ENCODE measurements around the gene CNKSR3.

CNKSR3 gene

DNA sequence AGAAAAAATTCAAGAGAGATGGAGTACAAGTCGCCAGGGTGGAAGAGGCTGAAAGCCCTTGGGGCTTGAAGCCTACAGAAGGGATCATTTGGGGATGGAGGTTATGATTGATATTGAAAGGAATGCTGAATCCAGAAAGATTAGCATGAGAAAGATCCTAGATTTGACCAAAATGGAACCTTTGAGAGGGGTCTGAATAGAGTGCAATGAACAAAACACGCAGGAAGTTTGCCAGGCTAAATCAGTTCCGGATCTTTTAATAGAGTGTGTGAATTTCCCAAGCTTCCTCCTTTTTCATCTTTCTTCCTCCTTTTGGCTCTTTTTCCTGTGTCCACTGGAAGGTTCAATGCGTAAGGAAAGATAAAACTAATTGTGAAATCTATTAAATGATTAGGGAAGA lies 169.1 kb downstream of the CNKSR3 start:
- TF ChIP-seq, protein P1, sequence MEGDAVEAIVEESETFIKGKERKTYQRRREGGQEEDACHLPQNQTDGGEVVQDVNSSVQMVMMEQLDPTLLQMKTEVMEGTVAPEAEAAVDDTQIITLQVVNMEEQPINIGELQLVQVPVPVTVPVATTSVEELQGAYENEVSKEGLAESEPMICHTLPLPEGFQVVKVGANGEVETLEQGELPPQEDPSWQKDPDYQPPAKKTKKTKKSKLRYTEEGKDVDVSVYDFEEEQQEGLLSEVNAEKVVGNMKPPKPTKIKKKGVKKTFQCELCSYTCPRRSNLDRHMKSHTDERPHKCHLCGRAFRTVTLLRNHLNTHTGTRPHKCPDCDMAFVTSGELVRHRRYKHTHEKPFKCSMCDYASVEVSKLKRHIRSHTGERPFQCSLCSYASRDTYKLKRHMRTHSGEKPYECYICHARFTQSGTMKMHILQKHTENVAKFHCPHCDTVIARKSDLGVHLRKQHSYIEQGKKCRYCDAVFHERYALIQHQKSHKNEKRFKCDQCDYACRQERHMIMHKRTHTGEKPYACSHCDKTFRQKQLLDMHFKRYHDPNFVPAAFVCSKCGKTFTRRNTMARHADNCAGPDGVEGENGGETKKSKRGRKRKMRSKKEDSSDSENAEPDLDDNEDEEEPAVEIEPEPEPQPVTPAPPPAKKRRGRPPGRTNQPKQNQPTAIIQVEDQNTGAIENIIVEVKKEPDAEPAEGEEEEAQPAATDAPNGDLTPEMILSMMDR (IDR thresholded peaks at IDR 0.05; ENCODE audit: control insufficient read depth, extremely low read depth, insufficient read depth): no peak
- DNase-seq (ENCODE audit: low read depth): no peak
- no peak overlapping the region for H3K4me3 ChIP-seq (ENCODE audit: low read depth, low read length)

Data from LNCaP clone FGC (cell line).